ENCODE data around the gene GAS7.
"Not testable (repeated sequence)": the region's sequence is repeated elsewhere in the genome, so short reads cannot be mapped to it uniquely, and the experiment has no call there.

GAS7 gene

GRCh38 chr17:10021272-10021984 is 177.0 kb downstream of the GAS7 start:
- no peak for DNase-seq (ENCODE audit: low spot score)

GRCh38 chr17:10019941-10020451 is 178.4 kb downstream of the GAS7 start:
- in situ Hi-C loops (cut with MboI; ENCODE audit: low pct_unique_long_range_greater_than_20kb, low sequenced_read_pairs, unreplicated experiment), result no loop called here
- DNase-seq (ENCODE audit: low spot score), result no peak
- TF ChIP-seq CTCF (IDR thresholded peaks at IDR 0.05; ENCODE audit: extremely low read depth, insufficient read depth, missing control alignments), result no peak

More at GRCh38 chr17:10021272-10021984, 177.0 kb downstream of the GAS7 start:
- TF ChIP-seq CTCF (IDR thresholded peaks at IDR 0.05; ENCODE audit: extremely low read depth, insufficient read depth, missing control alignments), result no peak
- in situ Hi-C loops (cut with MboI; ENCODE audit: low pct_unique_long_range_greater_than_20kb, low sequenced_read_pairs, unreplicated experiment), result no loop called here

- in situ Hi-C loops (cut with MboI; ENCODE audit: low pct_unique_long_range_greater_than_20kb, low sequenced_read_pairs, unreplicated experiment), result no loop called here
- TF ChIP-seq CTCF (IDR thresholded peaks at IDR 0.05; ENCODE audit: extremely low read depth, insufficient read depth, missing control alignments), result no peak
- DNase-seq (ENCODE audit: low spot score), result no peak
Measured at GRCh38 chr17:10018461-10018891, 179.9 kb downstream of the GAS7 start.

GRCh38 chr17:10016958-10017570 is 181.3 kb downstream of the GAS7 start:
- in situ Hi-C loops (cut with MboI; ENCODE audit: low pct_unique_long_range_greater_than_20kb, low sequenced_read_pairs, unreplicated experiment); DNase-seq (ENCODE audit: low spot score): not testable (repeated sequence)

- in situ Hi-C loops (cut with MboI; ENCODE audit: low pct_unique_long_range_greater_than_20kb, low sequenced_read_pairs, unreplicated experiment), result no loop called here
- TF ChIP-seq CTCF (IDR thresholded peaks at IDR 0.05; ENCODE audit: extremely low read depth, insufficient read depth, missing control alignments), result no peak
- peak; percentile 69 for DNase-seq (ENCODE audit: low spot score)
Measured at GRCh38 chr17:10013365-10014112, 184.9 kb downstream of the GAS7 start.

GRCh38 chr17:10010752-10011151 is 187.7 kb downstream of the GAS7 start:
- in situ Hi-C loops (cut with MboI; ENCODE audit: low pct_unique_long_range_greater_than_20kb, low sequenced_read_pairs, unreplicated experiment), result no loop called here
- no peak for TF ChIP-seq CTCF (IDR thresholded peaks at IDR 0.05; ENCODE audit: extremely low read depth, insufficient read depth, missing control alignments)
- no peak for DNase-seq (ENCODE audit: low spot score)

All from GM13977 (cell line).